22Rv1 (cell line): ENCODE data around the gene BUD23.
A peak's percentile ranks its signal among the peaks of the same experiment; 100 is the strongest.

ENCODE experiments used
- ZFX ChIP-seq: fragments of 450-650 bp; IDR thresholded peaks from 2 replicates; pipeline ENCODE4 v1.6.1; 2017; ENCODE audit warnings: antibody characterized with exemption, borderline replicate concordance
- TF ChIP-seq, protein P1 (sequence below): fragments of 450-650 bp; IDR thresholded peaks from 2 replicates; pipeline ENCODE4 v1.5.1; 2017; ENCODE audit warnings: mild to moderate bottlenecking

DNA sequence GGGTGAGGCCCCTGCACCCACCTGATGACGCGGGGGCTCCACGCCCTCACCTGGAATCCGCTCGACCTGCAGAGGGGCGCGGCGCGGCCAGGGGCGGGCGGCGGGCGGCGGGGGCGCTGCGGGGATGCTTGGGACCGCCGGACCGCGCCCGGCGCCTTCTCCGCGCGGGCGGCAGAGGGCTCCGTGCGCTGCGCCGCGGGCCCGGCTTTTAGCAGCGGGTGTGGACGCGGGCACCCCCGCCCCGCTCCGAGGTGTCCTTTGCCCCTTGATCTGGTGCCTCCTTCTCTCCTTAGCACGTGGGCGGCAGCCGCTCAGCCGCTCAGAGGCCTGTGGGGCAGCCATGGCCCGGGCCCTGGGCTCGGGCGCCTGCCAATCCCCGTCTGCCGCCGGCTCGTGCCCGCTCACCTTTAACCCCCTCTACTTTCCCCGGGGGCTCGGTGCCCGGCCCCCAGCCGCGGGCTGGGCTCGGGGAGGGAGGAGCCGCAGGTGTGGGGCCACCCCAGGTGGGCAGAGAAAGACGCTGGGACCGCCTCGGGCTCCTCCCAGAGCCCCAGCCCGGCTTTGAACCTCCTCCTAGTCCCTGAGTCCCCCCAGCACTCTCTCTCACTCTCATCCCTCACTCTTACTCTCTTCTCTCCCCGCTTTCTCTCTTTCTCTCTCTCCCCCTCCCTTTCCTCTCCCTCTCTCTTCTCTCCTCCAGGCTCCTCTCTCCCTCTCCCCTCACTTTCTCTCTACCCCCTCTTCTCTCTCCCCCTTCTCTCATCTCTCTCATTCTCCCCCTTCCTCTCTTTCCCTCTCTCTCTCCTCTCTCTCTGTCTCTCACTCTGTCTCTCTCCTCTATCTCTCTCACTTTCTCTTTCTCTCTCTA lies 35.4 kb upstream of the BUD23 start:
- TF ChIP-seq, protein P1, sequence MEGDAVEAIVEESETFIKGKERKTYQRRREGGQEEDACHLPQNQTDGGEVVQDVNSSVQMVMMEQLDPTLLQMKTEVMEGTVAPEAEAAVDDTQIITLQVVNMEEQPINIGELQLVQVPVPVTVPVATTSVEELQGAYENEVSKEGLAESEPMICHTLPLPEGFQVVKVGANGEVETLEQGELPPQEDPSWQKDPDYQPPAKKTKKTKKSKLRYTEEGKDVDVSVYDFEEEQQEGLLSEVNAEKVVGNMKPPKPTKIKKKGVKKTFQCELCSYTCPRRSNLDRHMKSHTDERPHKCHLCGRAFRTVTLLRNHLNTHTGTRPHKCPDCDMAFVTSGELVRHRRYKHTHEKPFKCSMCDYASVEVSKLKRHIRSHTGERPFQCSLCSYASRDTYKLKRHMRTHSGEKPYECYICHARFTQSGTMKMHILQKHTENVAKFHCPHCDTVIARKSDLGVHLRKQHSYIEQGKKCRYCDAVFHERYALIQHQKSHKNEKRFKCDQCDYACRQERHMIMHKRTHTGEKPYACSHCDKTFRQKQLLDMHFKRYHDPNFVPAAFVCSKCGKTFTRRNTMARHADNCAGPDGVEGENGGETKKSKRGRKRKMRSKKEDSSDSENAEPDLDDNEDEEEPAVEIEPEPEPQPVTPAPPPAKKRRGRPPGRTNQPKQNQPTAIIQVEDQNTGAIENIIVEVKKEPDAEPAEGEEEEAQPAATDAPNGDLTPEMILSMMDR, result peak; percentile 75
- no peak for TF ChIP-seq ZFX
